HepG2 (cell line): Measurements from ENCODE around the gene TEAD4. TPM values are rescaled to one million over a fixed set of nuclear protein-coding genes. Genes with fewer than 3 reads are reported as not detected.

Experiments
- CBX2 ChIP-seq, 2 experiments: fragments of 200-600 bp in 1 of 2; sonication (generic); formaldehyde crosslinking in 1 of 2; IDR thresholded peaks; 2 replicates each; pipeline versions ENCODE4 v1.7.0 to v1.8.1; 2018 to 2022; ENCODE audit warnings: low read depth in 2 of 2, low read length in 1 of 2, mild to moderate bottlenecking in 1 of 2, missing genetic modification reagents in 1 of 2
- CSRNP1 ChIP-seq: sonication (generic); formaldehyde crosslinking; IDR thresholded peaks from 2 replicates; pipeline ENCODE4 v1.8.1; 2023; ENCODE audit warnings: mild to moderate bottlenecking, missing genetic modification reagents
- DMAP1 ChIP-seq: IDR thresholded peaks from 2 replicates; pipeline ENCODE4 v1.6.1; 2016
- GATA4 ChIP-seq: sonication (generic); IDR thresholded peaks from 2 replicates; pipeline ENCODE4 v1.6.1; 2016; ENCODE audit warnings: antibody characterized with exemption, low read depth, borderline replicate concordance
- KAT8 ChIP-seq: IDR thresholded peaks from 2 replicates; pipeline ENCODE4 v1.6.1; 2016; ENCODE audit warnings: missing genetic modification reagents, missing compliant biosample characterization
- NR2F6 ChIP-seq, 2 experiments: IDR thresholded peaks; 2 replicates each; pipeline ENCODE4 v1.6.1; 2016; ENCODE audit warnings: antibody characterized with exemption in 1 of 2, mild to moderate bottlenecking in 1 of 2
- RNF2 ChIP-seq: fragments of 450-650 bp; conservative IDR thresholded peaks from 2 replicates; pipeline ENCODE4 v1.6.1; 2016; ENCODE audit warnings: low read depth
- SMAD9 ChIP-seq: sonication (generic); formaldehyde crosslinking; IDR thresholded peaks from 2 replicates; pipeline ENCODE4 v1.5.1; 2020; ENCODE audit warnings: mild to moderate bottlenecking, missing genetic modification reagents
- SP5 ChIP-seq: IDR thresholded peaks from 2 replicates; pipeline ENCODE4 v1.6.1; 2016; ENCODE audit warnings: low read depth, borderline replicate concordance
- SRY ChIP-seq: sonication (generic); formaldehyde crosslinking; IDR thresholded peaks from 2 replicates; pipeline ENCODE4 v1.8.0; 2022; ENCODE audit warnings: mild to moderate bottlenecking, missing genetic modification reagents
- SUZ12 ChIP-seq: fragments of 150-350 bp; IDR thresholded peaks from 2 replicates; pipeline ENCODE4 v1.6.1; 2014; ENCODE audit warnings: low read depth, low read length
- THAP11 ChIP-seq: IDR thresholded peaks from 2 replicates; pipeline ENCODE4 v1.6.1; 2016; ENCODE audit warnings: missing biosample characterization, missing genetic modification reagents
- YEATS4 ChIP-seq: sonication (generic); formaldehyde crosslinking; IDR thresholded peaks from 2 replicates; pipeline ENCODE4 v1.4.0; 2020; ENCODE audit warnings: missing genetic modification reagents, borderline replicate concordance
- ZBTB10 ChIP-seq: sonication (generic); formaldehyde crosslinking; IDR thresholded peaks from 2 replicates; pipeline ENCODE4 v1.4.0; 2020; ENCODE audit warnings: missing genetic modification reagents, borderline replicate concordance
- ZMYM3 ChIP-seq: sonication (generic); formaldehyde crosslinking; IDR thresholded peaks from 2 replicates; pipeline ENCODE4 v1.5.1; 2020; ENCODE audit warnings: mild to moderate bottlenecking, missing genetic modification reagents
- ZNF383 ChIP-seq: sonication (generic); formaldehyde crosslinking; IDR thresholded peaks from 2 replicates; pipeline ENCODE4 v1.4.0; 2020; ENCODE audit warnings: missing genetic modification reagents, mild to moderate bottlenecking, borderline replicate concordance
- ZNF543 ChIP-seq: sonication (generic); formaldehyde crosslinking; IDR thresholded peaks from 2 replicates; pipeline ENCODE4 v1.4.0; 2020; ENCODE audit warnings: mild to moderate bottlenecking, missing genetic modification reagents
- ZNF646 ChIP-seq: sonication (generic); formaldehyde crosslinking; IDR thresholded peaks from 2 replicates; pipeline ENCODE4 v1.9.0; 2021; ENCODE audit warnings: mild to moderate bottlenecking, missing genetic modification reagents
- polyA plus RNA-seq, 8 experiments: library from polyadenylated mRNA; depleted of rRNA in 3 of 8; stranded (reverse) in 7 of 8; unstranded in 1 of 8; fragments of >200 nt; fragmentation: Illumina TruSeq in 4 of 8; extraction: Trizol in 4 of 8; gene quantifications; 2 replicates each; pipeline versions ENCODE4 v1.2.1 to v1.2.3, GENCODE V29; 2011 to 2016; ENCODE audit warnings: low read depth in 4 of 8, missing spikeins in 1 of 8, mixed read lengths in 1 of 8; ENCODE audit not compliant: insufficient read depth in 1 of 8
- total RNA-seq, 5 experiments: library from RNA; depleted of rRNA; stranded (reverse); fragments of >200 nt; fragmentation: Illumina TruSeq; extraction: Trizol; gene quantifications; 2 replicates each; pipeline ENCODE4 v1.2.3, GENCODE V29; 2016; ENCODE audit warnings: low read depth in 1 of 5

Gene TEAD4
- total and polyA plus RNA-seq, 2 of the 13 experiments (the other 11 are each of a cell fraction or from before 2014, with no cell fraction given): 45.0 to 69.4 TPM

- TF ChIP-seq THAP11 (CRISPR knock-in tag) (0 out of 2 replicates have a peak, but pooled peaks have one; percentile 15), SRY (CRISPR knock-in tag) (peak; percentile 69; the same call in 1 of the 2 replicates), SUZ12 (no peak), GATA4 (no peak), NR2F6 (IDR thresholded peaks at IDR 0.05) (no peak), NR2F6 (CRISPR knock-in tag; IDR thresholded peaks at IDR 0.05) (peak; percentile 20; the same call in 1 of the 2 replicates), CSRNP1 (CRISPR knock-in tag) (no peak), KAT8 (CRISPR knock-in tag) (peak; percentile 57; the same call in 1 of the 2 replicates), ZBTB10 (CRISPR knock-in tag) (no peak), ZNF383 (CRISPR knock-in tag) (no peak), DMAP1 (CRISPR knock-in tag) (peak; percentile 25; the same call in 1 of the 2 replicates), RNF2 (no peak), ZMYM3 (CRISPR knock-in tag) (0 out of 2 replicates have a peak, but pooled peaks have one; percentile 10), SP5 (CRISPR knock-in tag) (0 out of 2 replicates have a peak, but pooled peaks have one; percentile 28), ZNF646 (CRISPR knock-in tag) (0 out of 2 replicates have a peak, but pooled peaks have one; percentile 22), YEATS4 (CRISPR knock-in tag) (peak; percentile 33; the same call in 1 of the 2 replicates), ZNF543 (peak; percentile 74; the same call in 1 of the 2 replicates), CBX2 (IDR thresholded peaks at IDR 0.05; ENCODE audit: low read depth, low read length) (no peak), CBX2 (CRISPR knock-in tag; IDR thresholded peaks at IDR 0.05; ENCODE audit: low read depth) (no peak), SMAD9 (0 out of 2 replicates have a peak, but pooled peaks have one; percentile 42)
Measured at GRCh38 chr12:3076730-3077571, 117.8 kb downstream of the TEAD4 start, which contains the start of gene TSPAN9 (continued).
